ENCODE measurements around the gene SPC24. TPM values are rescaled to one million over a fixed set of nuclear protein-coding genes. Genes with fewer than 3 reads are reported as not detected.
"Not testable (repeated sequence)": the region's sequence is repeated elsewhere in the genome, so short reads cannot be mapped to it uniquely, and the experiment has no call there.

Gene SPC24
- polyA plus RNA-seq, 1 of the 3 experiments (the other 2 are of a cell fraction): 18.9 TPM

- Histone ChIP-seq H3K4me1 (ENCODE audit: control insufficient read depth in 1 of 2, insufficient read depth in 2 of 2, low read depth in 1 of 2, low read length in 1 of 2) (no peaks in the 10 kb centered on the region), H2AFZ (ENCODE audit: low read depth) (no peak overlapping the region), H3K27me3 (ENCODE audit: insufficient read depth) (no peaks in the 10 kb centered on the region), H3K27ac (ENCODE audit: low read depth in 2 of 2, low read length in 1 of 2) (no peak overlapping the region), H3K9me3 (no peaks in the 10 kb centered on the region), H3K36me3 (replicated peaks in 1 of 2; ENCODE audit: control insufficient read depth in 1 of 2, insufficient read depth in 2 of 2, low read length in 1 of 2) (peaks cover 14 to 39% of the 10 kb centered on the region in 2 experiments), H3F3A (replicated peaks; ENCODE audit: insufficient read depth) (peaks cover 8% of the 10 kb centered on the region), H4K20me1 (ENCODE audit: insufficient read depth) (no peaks in the 10 kb centered on the region), H3K9ac (no peak overlapping the region), H3K4me3 (ENCODE audit: low read depth in 2 of 2, low read length in 1 of 2) (no peak overlapping the region), H3K79me2 (ENCODE audit: insufficient read depth) (no peaks in the 10 kb centered on the region), H3K9me2 (no peaks in the 10 kb centered on the region), H3K4me2 (no peak overlapping the region)
- no peak for TF ChIP-seq TAF1 (IDR thresholded peaks at IDR 0.05; ENCODE audit: borderline replicate concordance, low read depth, low read length)
- TF ChIP-seq GABPA (IDR thresholded peaks at IDR 0.05; ENCODE audit: low read depth): no peak
- TF ChIP-seq FOSL2 (IDR thresholded peaks at IDR 0.05; ENCODE audit: borderline replicate concordance, low read depth): no peak
- TF ChIP-seq YY1 (IDR thresholded peaks at IDR 0.05; ENCODE audit: low read depth): no peak
- TF ChIP-seq POLR2AphosphoS5 (IDR thresholded peaks at IDR 0.05; ENCODE audit: low read depth, low read length): no peak
- no peak for TF ChIP-seq JUND (IDR thresholded peaks at IDR 0.05)
- TF ChIP-seq EP300 (IDR thresholded peaks at IDR 0.05; ENCODE audit: borderline replicate concordance in 1 of 2, low read depth in 1 of 2, low read length in 1 of 2): no peak
- no peak for TF ChIP-seq RXRA (IDR thresholded peaks at IDR 0.05; ENCODE audit: borderline replicate concordance, low read depth)
- no peak for TF ChIP-seq CTCF (IDR thresholded peaks at IDR 0.05)
- POLR2A ChIA-PET: interaction anchor here (0.6 kb wide), 1 partner anchor 76 kb away, joined by 3 read pairs; no protein-coding TSS in a partner anchor
- 83% methylated on average over 12 of the region's 13 CpGs for WGBS (ENCODE audit: low lambda C conversion rate)
- DNase-seq: no peak
- CTCF ChIA-PET: interaction anchor here (1.1 to 1.3 kb wide), 2 partner anchors 15 to 87 kb away, joined by 3 to 4 read pairs; no protein-coding TSS in a partner anchor
Measured at GRCh38 chr19:11123114-11123513, 32.5 kb downstream of the SPC24 start.

- 92% methylated on average over 17 of the region's 17 CpGs for WGBS (ENCODE audit: low lambda C conversion rate)
- POLR2A ChIA-PET; H3K27me3 ChIP-seq (ENCODE audit: insufficient read depth); H3K4me2 ChIP-seq; H3K9me3 ChIP-seq; H2AFZ ChIP-seq (ENCODE audit: low read depth); H3K79me2 ChIP-seq (ENCODE audit: insufficient read depth); H3K9me2 ChIP-seq; H3K4me1 ChIP-seq (ENCODE audit: control insufficient read depth in 1 of 2, insufficient read depth in 2 of 2, low read depth in 1 of 2, low read length in 1 of 2); H3K9ac ChIP-seq; H3K27ac ChIP-seq (ENCODE audit: low read depth in 2 of 2, low read length in 1 of 2); H4K20me1 ChIP-seq (ENCODE audit: insufficient read depth); DNase-seq; H3K4me3 ChIP-seq (ENCODE audit: low read depth in 2 of 2, low read length in 1 of 2); H3F3A ChIP-seq (replicated peaks; ENCODE audit: insufficient read depth): not testable (repeated sequence)
- CTCF ChIA-PET: interaction anchor here (1.2 to 1.8 kb wide), 2 partner anchors 9 to 16 kb away, joined by 3 to 9 read pairs; no protein-coding TSS in a partner anchor
- peaks cover 14 to 39% of the 10 kb centered on the region in 2 experiments for H3K36me3 ChIP-seq (replicated peaks in 1 of 2; ENCODE audit: control insufficient read depth in 1 of 2, insufficient read depth in 2 of 2, low read length in 1 of 2)
Measured at GRCh38 chr19:11121963-11122362, 33.6 kb downstream of the SPC24 start.

- H3K27me3 ChIP-seq (ENCODE audit: insufficient read depth): no peaks in the 10 kb centered on the region
- DNase-seq: no peak
- no peaks in the 10 kb centered on the region for H3F3A ChIP-seq (replicated peaks; ENCODE audit: insufficient read depth)
- WGBS (ENCODE audit: low lambda C conversion rate): 98% methylated on average over 6 of the region's 9 CpGs
- no peak overlapping the region for H3K4me3 ChIP-seq (ENCODE audit: low read depth in 2 of 2, low read length in 1 of 2)
- H3K9me3 ChIP-seq: no peaks in the 10 kb centered on the region
- no peak overlapping the region for H3K4me2 ChIP-seq
- ChIA-PET CTCF (interaction anchor here (0.9 to 1.9 kb wide), 2 partner anchors 9 to 81 kb away, joined by 4 to 6 read pairs; no protein-coding TSS in a partner anchor), POLR2A (no interaction called here)
- H2AFZ ChIP-seq (ENCODE audit: low read depth): no peak overlapping the region
- H3K9ac ChIP-seq: no peak overlapping the region
- H3K9me2 ChIP-seq: no peaks in the 10 kb centered on the region
- peaks cover 28 to 29% of the 10 kb centered on the region in 2 experiments for H3K36me3 ChIP-seq (replicated peaks in 1 of 2; ENCODE audit: control insufficient read depth in 1 of 2, insufficient read depth in 2 of 2, low read length in 1 of 2)
- no peaks in the 10 kb centered on the region for H3K79me2 ChIP-seq (ENCODE audit: insufficient read depth)
- H3K4me1 ChIP-seq (ENCODE audit: control insufficient read depth in 1 of 2, insufficient read depth in 2 of 2, low read depth in 1 of 2, low read length in 1 of 2): no peaks in the 10 kb centered on the region
- H4K20me1 ChIP-seq (ENCODE audit: insufficient read depth): no peaks in the 10 kb centered on the region
- H3K27ac ChIP-seq (ENCODE audit: low read depth in 2 of 2, low read length in 1 of 2): no peak overlapping the region
- TF ChIP-seq CTCF (IDR thresholded peaks at IDR 0.05) (no peak), GATA2 (CRISPR knock-in tag; IDR thresholded peaks at IDR 0.05) (no peak), MXI1 (IDR thresholded peaks at IDR 0.05; ENCODE audit: low read depth, low read length) (no peak), EP300 (IDR thresholded peaks at IDR 0.05; ENCODE audit: borderline replicate concordance in 1 of 2, low read depth in 1 of 2, low read length in 1 of 2) (no peak)
- TF ChIP-seq, protein P1, sequence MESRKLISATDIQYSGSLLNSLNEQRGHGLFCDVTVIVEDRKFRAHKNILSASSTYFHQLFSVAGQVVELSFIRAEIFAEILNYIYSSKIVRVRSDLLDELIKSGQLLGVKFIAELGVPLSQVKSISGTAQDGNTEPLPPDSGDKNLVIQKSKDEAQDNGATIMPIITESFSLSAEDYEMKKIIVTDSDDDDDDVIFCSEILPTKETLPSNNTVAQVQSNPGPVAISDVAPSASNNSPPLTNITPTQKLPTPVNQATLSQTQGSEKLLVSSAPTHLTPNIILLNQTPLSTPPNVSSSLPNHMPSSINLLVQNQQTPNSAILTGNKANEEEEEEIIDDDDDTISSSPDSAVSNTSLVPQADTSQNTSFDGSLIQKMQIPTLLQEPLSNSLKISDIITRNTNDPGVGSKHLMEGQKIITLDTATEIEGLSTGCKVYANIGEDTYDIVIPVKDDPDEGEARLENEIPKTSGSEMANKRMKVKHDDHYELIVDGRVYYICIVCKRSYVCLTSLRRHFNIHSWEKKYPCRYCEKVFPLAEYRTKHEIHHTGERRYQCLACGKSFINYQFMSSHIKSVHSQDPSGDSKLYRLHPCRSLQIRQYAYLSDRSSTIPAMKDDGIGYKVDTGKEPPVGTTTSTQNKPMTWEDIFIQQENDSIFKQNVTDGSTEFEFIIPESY (IDR thresholded peaks at IDR 0.05; ENCODE audit: borderline replicate concordance, low read depth): no peak
Measured at GRCh38 chr19:11116507-11116906, 39.1 kb downstream of the SPC24 start.
